Sigmoid colon (tissue), 7 donors: ENCODE measurements around the gene TEDC1. TPM values are rescaled to one million over a fixed set of nuclear protein-coding genes. Genes with fewer than 3 reads are reported as not detected.

Experiments
- DNase-seq: peaks from one replicate; pipeline ENCODE4 v3.0.0-alpha.2; 2019
- H3K27ac ChIP-seq, 4 donors: fragments of 200-600 bp; sonication (generic); one replicate each; pipeline ENCODE4 v1.5.1; 2016 to 2019; ENCODE audit warnings: mild to moderate bottlenecking in 1 of 4
- H3K27me3 ChIP-seq, 3 donors: fragments of 200-600 bp; sonication (generic); one replicate each; pipeline ENCODE4 v1.5.1; 2019; ENCODE audit warnings: mild to moderate bottlenecking in 1 of 3
- H3K36me3 ChIP-seq, 4 donors: fragments of 200-600 bp; sonication (generic); one replicate each; pipeline ENCODE4 v1.5.1; 2016 to 2019
- H3K4me1 ChIP-seq, 4 donors: fragments of 200-600 bp; sonication (generic); one replicate each; pipeline ENCODE4 v1.5.1; 2017 to 2019
- H3K4me3 ChIP-seq, 4 donors: fragments of 200-600 bp; sonication (generic); one replicate each; pipeline ENCODE4 v1.5.1; 2017 to 2019; ENCODE audit warnings: mild to moderate bottlenecking in 2 of 4, moderate library complexity in 1 of 4
- H3K9me3 ChIP-seq, 4 donors: fragments of 200-600 bp in 3 of 4; sonication (generic) in 3 of 4; one replicate each; pipeline versions ENCODE4 v1.5.1 to v1.6.1; 2013 to 2019
- EP300 ChIP-seq, 4 donors: sonication (generic); formaldehyde crosslinking; IDR thresholded peaks; one replicate each; pipeline ENCODE4 v1.6.1; 2017; ENCODE audit warnings: antibody characterized with exemption in 4 of 4
- POLR2A ChIP-seq, 2 donors: fragments of 450-650 bp; IDR thresholded peaks; one replicate each; pipeline ENCODE4 v1.6.1; 2016; ENCODE audit warnings: antibody characterized with exemption in 2 of 2, mild to moderate bottlenecking in 2 of 2, moderate library complexity in 2 of 2
- POLR2AphosphoS5 ChIP-seq, 4 donors: sonication (generic); formaldehyde crosslinking; IDR thresholded peaks; one replicate each; pipeline ENCODE4 v1.6.1; 2017; ENCODE audit warnings: antibody characterized with exemption in 4 of 4
- WGBS, 2 donors: extraction: QIAGEN DNeasy Blood & Tissue Kit; methylation state at CpG; one replicate each; pipeline ENCODE4 v1.1.7; 2013; 5-methylcytosine and 5-hydroxymethylcytosine counted together
- intact Hi-C: fragments of 100-400 bp; cut with DNase I; formaldehyde crosslinking; loops from one replicate; pipeline ENCODE4 v1.15.1; 2023
- polyA plus RNA-seq, 3 donors: library from polyadenylated mRNA; stranded (reverse); fragments of 200-250 nt; gene quantifications; one replicate each; pipeline ENCODE4 v1.2.3, GENCODE V29; 2013
- total RNA-seq, 4 donors: library from RNA; depleted of rRNA; stranded (reverse); fragments of >200 nt; gene quantifications; one replicate each; pipeline ENCODE4 v1.1.0, GENCODE V29; 2016
- TF ChIP-seq, protein P1 (sequence below), 4 experiments: fragments of 450-650 bp in 3 of 4; fragments of 200-600 bp in 1 of 4; IDR thresholded peaks; one replicate each; pipeline ENCODE4 v1.5.1; 2016 to 2019; ENCODE audit warnings: antibody characterized with exemption in 4 of 4, mild to moderate bottlenecking in 3 of 4, moderate library complexity in 2 of 4
- donor health status: healthy with polysubstance abuse.
- donor health status: Bipolar disorder and iron deficiency.
- donor health status: healthy.

The TEDC1 gene
- total and polyA plus RNA-seq, 7 donors = 0.16 to 36.0 (median 5.2) TPM

DNA sequence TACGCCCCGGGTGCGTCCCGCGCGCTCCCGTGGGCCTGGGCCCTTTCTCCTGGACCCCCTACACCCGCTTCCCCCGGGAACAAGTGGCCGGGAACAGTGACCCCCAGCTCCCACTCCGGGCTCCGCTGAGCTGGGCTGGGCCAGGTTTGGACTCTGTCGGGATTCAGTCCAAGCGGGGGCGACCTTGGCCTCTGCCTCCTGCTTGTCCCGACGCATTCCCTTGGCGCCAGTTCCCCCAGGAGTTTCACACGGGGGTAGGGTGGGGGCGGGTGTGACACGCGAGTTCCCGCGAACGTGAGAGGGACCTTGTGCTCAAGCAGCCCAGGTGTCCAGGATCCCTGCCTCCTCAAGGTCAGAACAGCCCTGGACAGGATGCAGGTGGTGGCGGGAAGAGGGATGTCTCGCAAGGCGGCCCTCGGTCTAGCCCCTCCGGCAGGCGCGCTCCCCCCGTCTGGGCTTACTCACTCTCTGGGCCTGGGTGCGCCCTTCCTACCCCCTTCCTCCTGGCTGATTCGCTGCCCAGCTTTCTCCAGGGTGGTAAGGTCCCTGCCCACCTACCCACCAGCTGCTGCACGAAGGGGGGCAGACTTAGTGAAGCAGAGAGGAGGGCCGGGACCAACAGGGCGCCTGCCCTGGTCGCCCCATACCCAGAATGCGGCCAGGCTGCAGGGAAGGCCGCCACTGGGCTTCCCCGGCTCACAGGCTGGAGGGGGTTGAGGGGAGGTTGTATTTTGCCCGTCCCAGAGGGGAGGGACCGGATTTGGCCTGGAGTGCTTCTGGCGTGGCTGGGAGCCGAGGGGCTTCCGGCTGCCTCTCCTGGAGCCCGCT lies 15.6 kb upstream of the TEDC1 start:
- peaks cover 0 to 72% (median 62%) of the 10 kb centered on the region in 4 donors for H3K4me1 ChIP-seq

DNA sequence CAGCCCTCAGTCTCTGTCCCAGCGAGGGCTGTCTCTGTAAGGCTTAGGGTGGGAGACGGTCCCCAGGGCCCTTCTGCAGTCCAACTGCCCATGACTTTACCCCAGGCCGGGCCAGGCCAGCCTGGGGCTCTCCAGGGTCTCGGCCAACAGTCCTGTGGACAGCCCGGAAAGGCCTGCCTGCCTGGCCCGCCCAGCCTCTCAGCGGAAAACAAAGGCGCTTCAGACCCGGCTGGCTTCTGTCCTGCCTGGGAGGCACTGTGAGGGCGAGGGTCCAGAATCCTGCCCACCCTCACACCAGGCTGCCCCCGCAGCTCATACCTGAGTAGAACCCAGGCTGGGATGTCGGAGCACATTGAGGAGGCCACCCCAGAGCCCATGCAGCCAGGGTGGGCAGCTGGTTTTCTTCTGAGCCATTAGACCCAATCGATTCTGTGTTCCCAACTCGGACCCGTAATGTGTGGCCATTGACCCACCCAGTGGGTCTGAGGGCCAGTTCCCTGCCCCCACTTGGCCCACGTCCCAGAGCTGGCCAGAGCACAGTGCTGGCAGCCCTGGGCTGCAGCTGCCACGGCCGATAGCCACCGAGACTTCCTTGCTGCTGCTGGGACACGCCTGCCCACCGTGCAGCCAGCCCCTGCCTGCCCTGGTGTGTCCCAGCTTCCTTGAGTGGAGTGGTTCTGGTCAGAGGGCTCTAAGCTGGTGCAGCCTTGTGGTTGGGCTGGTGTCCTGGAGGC lies 14.8 kb upstream of the TEDC1 start:
- no peak for DNase-seq
- peak overlapping the region; percentile 77 to 92 (median 82) for H3K27ac ChIP-seq
- peak in 1 of 2 donors; percentile 29 for TF ChIP-seq POLR2A (IDR thresholded peaks at IDR 0.05)
- TF ChIP-seq, protein P1, sequence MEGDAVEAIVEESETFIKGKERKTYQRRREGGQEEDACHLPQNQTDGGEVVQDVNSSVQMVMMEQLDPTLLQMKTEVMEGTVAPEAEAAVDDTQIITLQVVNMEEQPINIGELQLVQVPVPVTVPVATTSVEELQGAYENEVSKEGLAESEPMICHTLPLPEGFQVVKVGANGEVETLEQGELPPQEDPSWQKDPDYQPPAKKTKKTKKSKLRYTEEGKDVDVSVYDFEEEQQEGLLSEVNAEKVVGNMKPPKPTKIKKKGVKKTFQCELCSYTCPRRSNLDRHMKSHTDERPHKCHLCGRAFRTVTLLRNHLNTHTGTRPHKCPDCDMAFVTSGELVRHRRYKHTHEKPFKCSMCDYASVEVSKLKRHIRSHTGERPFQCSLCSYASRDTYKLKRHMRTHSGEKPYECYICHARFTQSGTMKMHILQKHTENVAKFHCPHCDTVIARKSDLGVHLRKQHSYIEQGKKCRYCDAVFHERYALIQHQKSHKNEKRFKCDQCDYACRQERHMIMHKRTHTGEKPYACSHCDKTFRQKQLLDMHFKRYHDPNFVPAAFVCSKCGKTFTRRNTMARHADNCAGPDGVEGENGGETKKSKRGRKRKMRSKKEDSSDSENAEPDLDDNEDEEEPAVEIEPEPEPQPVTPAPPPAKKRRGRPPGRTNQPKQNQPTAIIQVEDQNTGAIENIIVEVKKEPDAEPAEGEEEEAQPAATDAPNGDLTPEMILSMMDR (IDR thresholded peaks at IDR 0.05) = no peak
- TF ChIP-seq POLR2AphosphoS5 (IDR thresholded peaks at IDR 0.05) = peak in 3 of 4 donors; percentile 31 to 44 (median 42)
- TF ChIP-seq EP300 (IDR thresholded peaks at IDR 0.05) = no peak
- no peaks in the 10 kb centered on the region for H3K9me3 ChIP-seq
- WGBS, 2 donors = 17 to 40% methylated on average over 21 of the region's 21 CpGs
- H3K4me1 ChIP-seq = peaks cover 0 to 71% (median 68%) of the 10 kb centered on the region in 4 donors
- peak overlapping the region; percentile 34 to 96 (median 64) for H3K4me3 ChIP-seq
- peaks cover 0 to 4% (median 0%) of the 10 kb centered on the region in 4 donors for H3K36me3 ChIP-seq
- peaks cover 3 to 67% (median 9%) of the 10 kb centered on the region in 3 donors for H3K27me3 ChIP-seq
- intact Hi-C loops = loop anchor here (10.0 kb wide), 1 partner anchor 49 kb away; the partner anchor contains the start of gene TMEM121

More for the DNA sequence above, 15.6 kb upstream of the TEDC1 start:
- TF ChIP-seq, protein P1 (IDR thresholded peaks at IDR 0.05) = no peak
- peak in 2 of 4 donors; percentile 25 to 37 for TF ChIP-seq POLR2AphosphoS5 (IDR thresholded peaks at IDR 0.05)
- peaks cover 3 to 67% (median 9%) of the 10 kb centered on the region in 3 donors for H3K27me3 ChIP-seq
- no peak for DNase-seq
- H3K27ac ChIP-seq = peak overlapping the region; percentile 77 to 92 (median 82)
- H3K9me3 ChIP-seq = no peaks in the 10 kb centered on the region
- H3K4me3 ChIP-seq = peak overlapping the region; percentile 34 to 96 (median 64)
- intact Hi-C loops = loop anchor here (10.0 kb wide), 1 partner anchor 49 kb away; the partner anchor contains the start of gene TMEM121
- H3K36me3 ChIP-seq = peaks cover 0 to 6% (median 0%) of the 10 kb centered on the region in 4 donors
- 9 to 11% methylated on average over 48 of the region's 48 CpGs for WGBS, 2 donors

DNA sequence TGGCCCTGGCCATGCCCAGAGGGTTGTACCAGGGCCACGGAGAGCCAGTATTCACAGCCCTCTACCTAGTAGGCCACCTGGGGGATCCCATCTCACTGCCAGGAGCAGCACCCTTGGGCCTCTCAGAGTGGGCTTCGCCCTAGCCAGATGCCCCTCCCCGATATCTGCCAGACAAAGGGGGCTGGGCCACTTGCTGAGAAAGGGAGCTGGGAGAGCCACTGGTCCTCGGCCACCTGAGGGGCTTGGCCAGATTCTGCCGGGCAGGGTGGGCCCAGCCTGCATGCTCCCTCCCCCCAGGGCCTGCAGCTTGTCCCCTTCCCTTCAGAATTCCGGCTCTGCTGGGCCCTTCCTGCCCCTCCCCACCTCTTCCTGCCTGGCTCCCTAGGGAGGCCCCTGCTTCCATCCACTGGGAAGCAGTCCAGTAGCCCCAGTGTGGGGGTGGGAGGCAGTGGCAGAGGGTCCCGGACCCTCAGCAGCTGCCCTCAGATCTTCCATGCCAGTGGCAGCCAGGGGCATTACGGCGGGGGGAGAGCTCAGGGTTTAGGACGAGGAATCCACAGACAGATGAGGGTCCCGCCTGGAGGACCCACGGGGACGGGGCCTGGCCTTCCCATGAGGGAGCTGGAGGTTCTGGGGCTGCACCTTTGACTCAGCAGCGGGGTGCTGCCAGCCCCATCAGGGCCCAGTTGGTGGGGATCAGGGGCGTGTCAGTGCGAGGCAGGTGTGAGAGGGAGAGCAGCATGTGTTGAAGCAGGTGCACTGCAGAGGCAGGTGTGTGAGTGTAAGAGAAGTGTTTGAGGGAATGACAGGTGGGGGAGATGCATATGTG lies 14.0 kb upstream of the TEDC1 start:
- WGBS, 2 donors = 36 to 52% methylated on average over 16 of the region's 16 CpGs
- H3K9me3 ChIP-seq = no peaks in the 10 kb centered on the region
- TF ChIP-seq POLR2AphosphoS5 (IDR thresholded peaks at IDR 0.05) (no peak), POLR2A (IDR thresholded peaks at IDR 0.05) (no peak), EP300 (IDR thresholded peaks at IDR 0.05) (no peak)
- TF ChIP-seq, protein P1 (IDR thresholded peaks at IDR 0.05) = no peak
- H3K27me3 ChIP-seq = peaks cover 3 to 67% (median 9%) of the 10 kb centered on the region in 3 donors
- intact Hi-C loops = loop anchor here (10.0 kb wide), 1 partner anchor 48 kb away; the partner anchor contains the start of gene TMEM121
- H3K36me3 ChIP-seq = peaks cover 0 to 4% (median 0%) of the 10 kb centered on the region in 4 donors
- peak overlapping the region; percentile 77 to 92 (median 82) for H3K27ac ChIP-seq
- H3K4me1 ChIP-seq = peaks cover 0 to 71% (median 69%) of the 10 kb centered on the region in 4 donors
- H3K4me3 ChIP-seq = peak overlapping the region in 3 of 4 donors; percentile 55 to 96 (median 73)
- no peak for DNase-seq
